GM12878 (cell line): ENCODE measurements around the gene GRK5. TPM values are rescaled to one million over a fixed set of nuclear protein-coding genes. Genes with fewer than 3 reads are reported as not detected.

Experiments used
- ATAC-seq: fragments of 200-7000 bp; cut with Tn5 transposase; 3 replicates; pipeline ENCODE4 v1.9.1; 2020; ENCODE audit warnings: mild to moderate bottlenecking, moderate library complexity
- BruUV-seq: library from RNA; stranded (reverse); fragments of 400-500 nt; replicated peaks from 2 replicates; lab custom pipeline; 2021; lab: Mats Ljungman, UMichigan
- CTCF ChIA-PET: fragments of 300-600 bp; sonication (Branson Sonifier 250); formaldehyde crosslinking; extraction: SDS; loops from one replicate; lab custom pipeline; 2021; ENCODE audit warnings: inconsistent platforms; lab: Yijun Ruan, JAX
- POLR2A ChIA-PET: fragments of 350-600 bp; formaldehyde crosslinking; extraction: SDS; loops from one replicate; lab custom pipeline; 2021; ENCODE audit warnings: inconsistent platforms; lab: Charles Lee
- RAD21 ChIA-PET: fragments of 300-600 bp; sonication (Branson Sonifier 250); formaldehyde crosslinking; loops from one replicate; lab custom pipeline; 2023; ENCODE audit warnings: antibody characterized with exemption; ENCODE audit not compliant: unreplicated experiment; lab: Charles Lee
- SMC1A ChIA-PET: fragments of 300-600 bp; sonication (Branson Sonifier 250); formaldehyde crosslinking; loops from one replicate; lab custom pipeline; 2023; ENCODE audit not compliant: unreplicated experiment, uncharacterized antibody; lab: Charles Lee
- DNase-seq: peaks from one replicate; pipeline ENCODE4 v3.0.0-alpha.2; 2011; ENCODE audit warnings: low read depth, low spot score
- FAIRE-seq: peaks from 3 replicates; lab custom pipeline; 2011; peaks lifted over from hg19 to GRCh38; lab: Jason Lieb, UNC
- H2AFZ ChIP-seq: 2 replicates; pipeline ENCODE4 v1.6.0; 2011; ENCODE audit warnings: low read depth, low read length, control low read depth; ENCODE audit not compliant: control insufficient read depth
- H3K27ac ChIP-seq: 2 replicates; pipeline ENCODE4 v1.5.1; 2011; ENCODE audit warnings: control low read depth; ENCODE audit not compliant: control insufficient read depth, insufficient read depth
- H3K27me3 ChIP-seq, 2 experiments: replicated peaks in 1 of 2; 2 replicates each; pipeline versions ENCODE4 v1.6.0 to v1.6.1; 2011; ENCODE audit warnings: low read length in 1 of 2; ENCODE audit not compliant: control insufficient read depth in 2 of 2, insufficient read depth in 2 of 2
- H3K36me3 ChIP-seq, 2 experiments: 2 replicates each; pipeline ENCODE4 v1.5.1; 2011; ENCODE audit warnings: low read length in 1 of 2; ENCODE audit not compliant: control insufficient read depth in 2 of 2, insufficient read depth in 2 of 2
- H3K4me1 ChIP-seq: 2 replicates; pipeline ENCODE4 v1.6.1; 2011; ENCODE audit warnings: mild to moderate bottlenecking, low read length, moderate library complexity, mixed read lengths; ENCODE audit not compliant: control insufficient read depth, insufficient read depth
- H3K4me2 ChIP-seq: 2 replicates; pipeline ENCODE4 v1.6.0; 2011; ENCODE audit warnings: control low read depth; ENCODE audit not compliant: control insufficient read depth, insufficient read depth
- H3K4me3 ChIP-seq: fragments of 200-600 bp; sonication (generic); 2 replicates; pipeline ENCODE4 v1.5.1; 2016
- H3K79me2 ChIP-seq: 2 replicates; pipeline ENCODE4 v1.6.0; 2011; ENCODE audit warnings: low read length; ENCODE audit not compliant: control insufficient read depth, insufficient read depth
- H3K9ac ChIP-seq: 2 replicates; pipeline ENCODE4 v1.8.0; 2011; ENCODE audit warnings: low read length, control low read depth, mixed read lengths; ENCODE audit not compliant: control insufficient read depth, insufficient read depth
- H3K9me3 ChIP-seq: replicated peaks from 3 replicates; pipeline ENCODE4 v1.5.1; 2011; ENCODE audit warnings: mild to moderate bottlenecking, low read length; ENCODE audit not compliant: control insufficient read depth, insufficient read depth
- H4K20me1 ChIP-seq: 2 replicates; pipeline ENCODE4 v1.6.0; 2011; ENCODE audit not compliant: control insufficient read depth, insufficient read depth
- ASH2L ChIP-seq: fragments of 300-600, 200-600 bp; sonication (generic); IDR thresholded peaks from 2 replicates; pipeline ENCODE4 v1.6.1; 2017; ENCODE audit warnings: low read depth, mild to moderate bottlenecking, borderline replicate concordance
- CEBPZ ChIP-seq: fragments of 150-350 bp; IDR thresholded peaks from 2 replicates; pipeline ENCODE4 v1.6.1; 2016; ENCODE audit warnings: low read depth, low read length
- DPF2 ChIP-seq: fragments of 450-650 bp; IDR thresholded peaks from 2 replicates; pipeline ENCODE4 v1.6.1; 2017; ENCODE audit warnings: mild to moderate bottlenecking
- MEF2A ChIP-seq: IDR thresholded peaks from 2 replicates; pipeline ENCODE4 v1.6.1; 2011; ENCODE audit warnings: low read depth, mild to moderate bottlenecking, low read length, moderate library complexity; ENCODE audit not compliant: insufficient read depth
- NRF1 ChIP-seq: conservative IDR thresholded peaks from 2 replicates; pipeline ENCODE4 v1.6.1; 2011; ENCODE audit warnings: mild to moderate bottlenecking, low read depth, low read length, improper control_type of control experiment
- POLR2AphosphoS2 ChIP-seq: IDR thresholded peaks from 2 replicates; pipeline ENCODE4 v1.6.1; 2011; ENCODE audit warnings: low read depth, mild to moderate bottlenecking, low read length, improper control_type of control experiment, moderate library complexity
- SUZ12 ChIP-seq: fragments of 200-600 bp; sonication (generic); IDR thresholded peaks from one replicate; pipeline ENCODE4 v1.6.1; 2018; ENCODE audit warnings: antibody characterized with exemption, mild to moderate bottlenecking; ENCODE audit not compliant: unreplicated experiment
- TARDBP ChIP-seq: IDR thresholded peaks from 2 replicates; pipeline ENCODE4 v1.6.1; 2016; ENCODE audit warnings: borderline replicate concordance
- ZNF217 ChIP-seq: fragments of 450-650 bp; IDR thresholded peaks from 2 replicates; pipeline ENCODE4 v1.6.1; 2017; ENCODE audit warnings: antibody characterized with exemption, mild to moderate bottlenecking
- WGBS: methylation state at CpG from one replicate; pipeline ENCODE4 v1.1.6; 2016; ENCODE audit warnings: low lambda C conversion rate; ENCODE audit not compliant: insufficient replicate concordance, insufficient coverage; ENCODE audit errors: missing lambda C conversion rate; 5-methylcytosine and 5-hydroxymethylcytosine counted together
- in situ Hi-C: fragments of 300-500 bp; cut with MboI; formaldehyde crosslinking; loops from 9 replicates; pipeline ENCODE4 v1.14.3; 2018; ENCODE audit warnings: mixed read lengths
- intact Hi-C: fragments of 100-400 bp; cut with micrococcal nuclease; formaldehyde crosslinking; loops from one replicate; pipeline ENCODE4 v1.14.2; 2022; ENCODE audit not compliant: unreplicated experiment
- polyA plus RNA-seq, 11 experiments: library from polyadenylated mRNA; depleted of rRNA in 4 of 11; unstranded in 6 of 11; stranded (reverse) in 5 of 11; fragments of >200 nt; fragmentation: Nextera tagmentation in 4 of 11; fragmentation: Illumina TruSeq in 1 of 11; extraction: Ambion mirVana in 4 of 11; extraction: Trizol in 1 of 11; gene quantifications; 1 replicate in 1 of 11; 2 replicates in 10 of 11; pipeline versions ENCODE4 v1.2.1 to v1.2.3, GENCODE V29; 2011 to 2016; ENCODE audit warnings: inconsistent platforms in 2 of 11, missing spikeins in 2 of 11, low read depth in 1 of 11
- total RNA-seq, 4 experiments: library from RNA; depleted of rRNA in 3 of 4; stranded (reverse); fragments of >200 nt in 3 of 4; fragmentation: Illumina TruSeq in 1 of 4; extraction: Trizol in 1 of 4; gene quantifications; 2 replicates each; pipeline versions ENCODE4 v1.2.1 to v1.2.3, GENCODE V29; 2013 to 2021
- TF ChIP-seq, protein P1 (sequence below): fragments of 450-650 bp; conservative IDR thresholded peaks from 2 replicates; pipeline ENCODE4 v1.6.1; 2017; ENCODE audit warnings: mild to moderate bottlenecking, moderate library complexity

Gene GRK5
- total and polyA plus RNA-seq, 10 of the 15 experiments (the other 5 are each of a cell fraction or from before 2014, with no cell fraction given): 0.11 to 22.1 (median 10.0) TPM

DNA sequence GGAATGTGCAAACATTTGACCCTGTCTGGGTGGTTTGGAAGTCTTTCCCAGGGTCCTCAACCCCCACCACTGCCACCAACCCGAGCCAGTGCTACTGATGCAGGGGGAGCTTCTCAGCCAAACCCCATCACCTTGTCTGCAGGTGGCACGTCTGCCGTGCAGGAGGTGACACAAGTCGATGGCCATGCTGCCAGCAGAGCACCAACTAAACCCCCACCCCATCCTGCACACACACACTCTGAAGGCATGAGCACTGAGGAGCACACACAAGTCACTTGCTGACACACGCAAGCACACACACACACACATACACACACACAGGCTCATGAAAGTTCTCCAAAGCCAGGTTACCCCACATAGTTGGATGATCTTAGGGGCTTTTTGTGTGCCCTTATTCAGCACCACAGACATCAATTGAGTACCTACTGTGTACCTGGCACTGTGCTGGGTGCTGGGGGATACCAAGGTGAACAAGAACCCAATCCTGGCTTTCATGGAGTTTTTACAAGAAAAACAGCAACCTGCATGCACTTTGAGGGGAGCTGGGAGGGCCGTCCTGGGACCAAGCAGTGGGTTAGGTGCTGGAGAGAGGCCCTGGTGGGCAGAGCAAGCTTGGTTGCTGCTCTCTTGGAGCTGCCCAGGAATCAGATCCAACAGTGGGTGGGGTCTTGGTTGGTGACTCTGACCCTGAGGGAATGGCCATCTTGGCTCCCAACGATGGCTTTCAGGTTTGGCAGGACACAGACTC lies 216.3 kb downstream of the GRK5 start:
- Histone ChIP-seq H3K4me2 (no peak overlapping the region), H3K9ac (no peak overlapping the region), H3K9me3 (no peaks in the 10 kb centered on the region), H3K27me3 (no peaks in the 10 kb centered on the region), H3K4me1 (no peaks in the 10 kb centered on the region), H3K4me3 (no peak overlapping the region), H3K79me2 (no peaks in the 10 kb centered on the region), H3K27ac (no peak overlapping the region), H4K20me1 (no peaks in the 10 kb centered on the region), H3K36me3 (peaks cover 5 to 12% of the 10 kb centered on the region in 2 experiments), H2AFZ (no peak overlapping the region)
- CTCF ChIA-PET: interaction anchor here (2.4 to 2.5 kb wide), 2 partner anchors 66 to 224 kb away, joined by 7 to 10 read pairs; no protein-coding TSS in a partner anchor
- SMC1A ChIA-PET: no interaction called here
- no TSS peak for BruUV-seq
- RAD21 ChIA-PET: no interaction called here
- TF ChIP-seq CEBPZ (no peak), DPF2 (no peak), POLR2AphosphoS2 (no peak), ASH2L (no peak), NRF1 (no peak), TARDBP (no peak), MEF2A (no peak), SUZ12 (no peak), ZNF217 (no peak)
- TF ChIP-seq, protein P1, sequence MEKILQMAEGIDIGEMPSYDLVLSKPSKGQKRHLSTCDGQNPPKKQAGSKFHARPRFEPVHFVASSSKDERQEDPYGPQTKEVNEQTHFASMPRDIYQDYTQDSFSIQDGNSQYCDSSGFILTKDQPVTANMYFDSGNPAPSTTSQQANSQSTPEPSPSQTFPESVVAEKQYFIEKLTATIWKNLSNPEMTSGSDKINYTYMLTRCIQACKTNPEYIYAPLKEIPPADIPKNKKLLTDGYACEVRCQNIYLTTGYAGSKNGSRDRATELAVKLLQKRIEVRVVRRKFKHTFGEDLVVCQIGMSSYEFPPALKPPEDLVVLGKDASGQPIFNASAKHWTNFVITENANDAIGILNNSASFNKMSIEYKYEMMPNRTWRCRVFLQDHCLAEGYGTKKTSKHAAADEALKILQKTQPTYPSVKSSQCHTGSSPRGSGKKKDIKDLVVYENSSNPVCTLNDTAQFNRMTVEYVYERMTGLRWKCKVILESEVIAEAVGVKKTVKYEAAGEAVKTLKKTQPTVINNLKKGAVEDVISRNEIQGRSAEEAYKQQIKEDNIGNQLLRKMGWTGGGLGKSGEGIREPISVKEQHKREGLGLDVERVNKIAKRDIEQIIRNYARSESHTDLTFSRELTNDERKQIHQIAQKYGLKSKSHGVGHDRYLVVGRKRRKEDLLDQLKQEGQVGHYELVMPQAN: no peak
- ATAC-seq (no peak), FAIRE-seq (no peak), DNase-seq (no peak)
- POLR2A ChIA-PET: no interaction called here
- intact Hi-C loops: no loop called here
- in situ Hi-C loops: no loop called here
- 97% methylated on average over 7 of the region's 7 CpGs for WGBS
